ENCODE data around the gene LDHB. TPM values are rescaled to one million over a fixed set of nuclear protein-coding genes. Genes with fewer than 3 reads are reported as not detected.
"Not testable (repeated sequence)": the region's sequence is repeated elsewhere in the genome, so short reads cannot be mapped to it uniquely, and the experiment has no call there.

The LDHB gene
- total RNA-seq, 1 donor from 2014 or later: 1,416 TPM

- no peak for DNase-seq (ENCODE audit: low spot score)
- intact Hi-C loops (cut with DNase I): no loop called here
Observed at GRCh38 chr12:21665816-21666215, 8.2 kb upstream of the LDHB start.

- intact Hi-C loops (cut with DNase I): no loop called here
- DNase-seq (ENCODE audit: low spot score): no peak
Observed at GRCh38 chr12:21662122-21662792, 4.6 kb upstream of the LDHB start.

- intact Hi-C loops (cut with DNase I): not testable (repeated sequence)
Observed at GRCh38 chr12:21661396-21662093, 3.9 kb upstream of the LDHB start.

DNA sequence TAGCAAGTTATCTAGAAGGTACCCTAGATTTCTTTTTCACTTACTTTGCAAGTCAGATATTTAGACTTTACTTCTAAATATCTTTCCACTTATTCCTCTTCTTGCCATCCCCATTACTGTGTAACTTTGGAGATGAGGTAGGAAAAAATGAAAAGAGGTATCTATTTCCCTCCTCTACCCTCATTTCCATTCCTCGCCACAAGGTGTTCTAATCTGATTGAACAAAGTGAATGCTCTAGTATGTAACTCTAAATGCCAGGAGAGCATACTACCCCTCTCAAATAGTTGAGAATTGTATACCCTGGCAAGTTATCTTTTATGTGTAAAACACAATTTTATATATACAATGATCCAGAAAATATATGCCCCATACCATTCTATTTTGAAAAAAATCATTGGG is 1.7 kb upstream of the LDHB start:
- no peak for DNase-seq (ENCODE audit: low spot score)
- intact Hi-C loops (cut with DNase I): loop anchor here (5.0 kb wide), 2 partner anchors 157 to 222 kb away; partner anchors contain the start of genes GOLT1B, PYROXD1 and RECQL

More at GRCh38 chr12:21661396-21662093, 3.9 kb upstream of the LDHB start:
- not testable (repeated sequence) for DNase-seq (ENCODE audit: low spot score)

DNA sequence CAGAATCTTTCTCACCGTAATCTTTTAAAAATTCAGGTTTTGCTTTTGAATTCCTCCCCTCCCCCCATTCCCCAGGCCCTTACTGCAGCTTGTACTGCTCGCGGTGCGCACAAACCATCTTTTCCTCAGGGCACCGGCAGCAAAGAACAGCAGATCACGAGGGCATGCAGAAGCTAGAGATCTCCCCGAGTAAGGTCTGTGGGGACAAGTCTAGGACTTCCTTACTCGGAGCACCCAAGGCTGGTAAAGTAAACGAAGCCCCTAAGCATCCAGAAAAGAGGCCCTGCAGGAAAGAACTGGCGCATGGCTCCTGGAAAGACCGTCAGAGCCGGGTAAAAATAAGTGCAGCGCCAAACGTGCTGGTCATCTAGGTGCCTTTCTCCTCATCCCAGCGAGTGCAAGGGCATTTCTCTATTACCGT is 727 bp downstream of the LDHB start:
- no peak for DNase-seq (ENCODE audit: low spot score)
- intact Hi-C loops (cut with DNase I): loop anchor here (5.0 kb wide), 2 partner anchors 155 to 220 kb away; partner anchors contain the start of genes GOLT1B, PYROXD1 and RECQL

- no peak for DNase-seq (ENCODE audit: low spot score)
- intact Hi-C loops (cut with DNase I): loop anchor here (5.0 kb wide), 2 partner anchors 153 to 218 kb away; partner anchors contain the start of genes GOLT1B, PYROXD1 and RECQL
Observed at GRCh38 chr12:21655591-21655990, 2.1 kb downstream of the LDHB start.

GRCh38 chr12:21651821-21652220 is 5.8 kb downstream of the LDHB start:
- DNase-seq (ENCODE audit: low spot score): no peak
- intact Hi-C loops (cut with DNase I): no loop called here

GRCh38 chr12:21650997-21651396 is 6.6 kb downstream of the LDHB start:
- intact Hi-C loops (cut with DNase I): no loop called here
- DNase-seq (ENCODE audit: low spot score): no peak

DNA sequence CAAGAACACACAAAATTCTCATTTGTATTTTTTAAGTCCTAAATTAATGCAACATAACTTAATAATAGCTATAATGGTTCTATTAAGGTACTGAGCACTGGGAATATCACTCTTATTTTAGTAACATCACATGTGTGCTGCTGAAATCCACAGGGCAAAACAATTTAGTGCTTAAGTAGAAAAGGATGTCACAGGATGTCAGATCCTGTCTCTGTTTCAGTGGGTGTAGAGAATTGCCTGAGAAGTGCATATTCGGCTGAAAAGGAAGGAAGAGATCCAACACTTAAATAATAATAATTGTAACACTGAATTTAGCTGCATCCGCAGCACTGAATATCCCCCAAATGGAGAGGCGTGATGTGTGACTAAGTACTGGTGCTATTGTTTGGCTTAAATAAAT is 8.6 kb downstream of the LDHB start:
- no peak for DNase-seq (ENCODE audit: low spot score)
- intact Hi-C loops (cut with DNase I): no loop called here

GRCh38 chr12:21648378-21648777 is 9.3 kb downstream of the LDHB start:
- DNase-seq (ENCODE audit: low spot score): no peak
- intact Hi-C loops (cut with DNase I): no loop called here

DNA sequence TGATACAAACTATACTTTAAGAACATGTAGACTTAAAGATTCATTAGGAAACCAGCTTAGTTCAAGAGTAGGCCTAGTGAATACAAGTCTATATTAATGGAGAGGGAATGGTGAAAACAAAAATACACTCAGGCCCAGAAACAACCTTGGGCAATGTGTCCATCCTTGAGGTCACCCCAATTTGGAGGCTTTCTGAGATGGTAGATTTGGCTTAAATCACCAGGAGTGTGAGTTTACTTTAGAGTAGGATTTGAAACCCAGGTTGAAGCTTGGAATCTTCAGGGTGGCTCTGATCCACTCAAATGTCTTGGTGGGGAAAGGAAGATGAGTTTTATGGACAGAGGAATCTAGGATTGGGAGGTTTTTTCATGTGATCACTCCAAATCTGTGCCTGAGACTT is 10.5 kb downstream of the LDHB start:
- DNase-seq (ENCODE audit: low spot score): no peak
- intact Hi-C loops (cut with DNase I): no loop called here

DNA sequence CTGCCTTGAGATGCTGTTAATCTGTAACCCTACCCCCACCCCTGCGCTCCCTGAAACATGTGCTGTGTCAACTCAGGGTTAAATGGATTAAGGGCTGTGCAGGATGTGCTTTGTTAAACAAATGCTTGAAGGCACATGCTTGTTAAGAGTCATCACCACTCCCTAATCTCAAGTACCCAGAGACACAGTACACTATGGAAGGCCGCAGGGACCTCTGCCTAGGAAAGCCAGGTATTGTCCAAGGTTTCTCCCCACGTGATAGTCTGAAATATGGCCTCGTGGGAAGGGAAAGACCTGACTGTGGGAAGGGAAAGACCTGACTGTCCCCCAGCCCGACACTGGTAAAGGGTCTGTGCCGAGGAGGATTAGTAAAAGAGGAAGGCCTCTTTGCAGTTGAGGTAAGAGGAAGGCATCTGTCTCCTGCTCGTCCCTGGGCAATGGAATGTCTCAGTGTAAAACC is 12.6 kb downstream of the LDHB start:
- DNase-seq (ENCODE audit: low spot score); intact Hi-C loops (cut with DNase I): not testable (repeated sequence)

- DNase-seq (ENCODE audit: low spot score): no peak
- intact Hi-C loops (cut with DNase I): no loop called here
Observed at GRCh38 chr12:21644516-21644915, 13.1 kb downstream of the LDHB start.

DNA sequence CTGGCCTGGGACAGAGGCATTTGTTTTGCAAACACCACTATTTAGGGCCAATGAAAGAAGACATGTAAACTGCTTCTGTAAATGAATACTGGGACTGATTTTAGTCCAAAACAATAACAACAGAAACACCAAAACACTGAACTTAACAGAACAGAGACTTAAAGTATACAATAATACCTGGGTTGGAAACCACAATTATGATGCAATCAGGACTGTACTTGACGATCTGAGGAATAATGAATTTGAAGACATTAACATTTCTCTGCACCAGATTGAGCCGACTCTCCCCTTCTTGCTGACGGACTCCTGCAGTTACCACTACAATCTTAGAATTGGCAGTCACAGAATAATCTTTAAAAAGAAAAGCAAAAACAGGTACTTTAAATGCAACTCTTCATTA is 13.9 kb downstream of the LDHB start:
- DNase-seq (ENCODE audit: low spot score): no peak
- intact Hi-C loops (cut with DNase I): no loop called here

GRCh38 chr12:21642707-21643389 is 14.8 kb downstream of the LDHB start:
- DNase-seq (ENCODE audit: low spot score): no peak
- intact Hi-C loops (cut with DNase I): no loop called here

- intact Hi-C loops (cut with DNase I): no loop called here
Observed at GRCh38 chr12:21638054-21638891, 19.4 kb downstream of the LDHB start.

GRCh38 chr12:21634245-21634644 is 23.4 kb downstream of the LDHB start:
- intact Hi-C loops (cut with DNase I): no loop called here
- no peak for DNase-seq (ENCODE audit: low spot score)

More at GRCh38 chr12:21638054-21638891, 19.4 kb downstream of the LDHB start:
- no peak for DNase-seq (ENCODE audit: low spot score)

- intact Hi-C loops (cut with DNase I): no loop called here
- DNase-seq (ENCODE audit: low spot score): no peak
Observed at GRCh38 chr12:21631367-21631766, 26.3 kb downstream of the LDHB start.

- intact Hi-C loops (cut with DNase I): no loop called here
- DNase-seq (ENCODE audit: low spot score): no peak
Observed at GRCh38 chr12:21627924-21628323, 29.7 kb downstream of the LDHB start.

Data from cardiac septum (tissue), 1 donor.